ENCODE results near the gene ACTL10.

Gene ACTL10

GRCh38 chr20:33704197-33704924 is 37.6 kb downstream of the ACTL10 start:
- Mint-ChIP-seq H3K27me3 (no peaks in the 10 kb centered on the region), H3K9me3 (no peaks in the 10 kb centered on the region), H3K4me3 (no peak overlapping the region), H3K27ac (no peak overlapping the region), H3K4me1 (peaks cover 2% of the 10 kb centered on the region)
- ATAC-seq (no peak), DNase-seq (no peak)

GRCh38 chr20:33707668-33708067 is 40.9 kb downstream of the ACTL10 start:
- Mint-ChIP-seq H3K9me3 (no peaks in the 10 kb centered on the region), H3K4me3 (no peak overlapping the region), H3K4me1 (peaks cover 19% of the 10 kb centered on the region), H3K27me3 (no peaks in the 10 kb centered on the region), H3K27ac (no peak overlapping the region)
- ATAC-seq (no peak), DNase-seq (no peak)

GRCh38 chr20:33709398-33709797 is 42.7 kb downstream of the ACTL10 start:
- H3K27me3 Mint-ChIP-seq = no peaks in the 10 kb centered on the region
- peaks cover 19% of the 10 kb centered on the region for H3K4me1 Mint-ChIP-seq
- ATAC-seq = no peak
- no peaks in the 10 kb centered on the region for H3K9me3 Mint-ChIP-seq
- H3K4me3 Mint-ChIP-seq = no peak overlapping the region
- no peak for DNase-seq
- no peak overlapping the region for H3K27ac Mint-ChIP-seq

GRCh38 chr20:33709905-33710541 is 43.3 kb downstream of the ACTL10 start:
- Mint-ChIP-seq H3K27me3 (no peaks in the 10 kb centered on the region), H3K27ac (no peak overlapping the region), H3K4me3 (no peak overlapping the region), H3K9me3 (no peaks in the 10 kb centered on the region), H3K4me1 (peaks cover 19% of the 10 kb centered on the region)
- peak; percentile 18 for ATAC-seq
- DNase-seq = no peak

- ATAC-seq = no peak
- Mint-ChIP-seq H3K27ac (no peak overlapping the region), H3K4me3 (no peak overlapping the region), H3K9me3 (no peaks in the 10 kb centered on the region), H3K4me1 (peaks cover 19% of the 10 kb centered on the region), H3K27me3 (no peaks in the 10 kb centered on the region)
- no peak for DNase-seq
Measured at GRCh38 chr20:33710681-33711445, 44.1 kb downstream of the ACTL10 start.

GRCh38 chr20:33711446-33711738 is 44.6 kb downstream of the ACTL10 start:
- Mint-ChIP-seq H3K4me1 (peaks cover 19% of the 10 kb centered on the region), H3K9me3 (no peaks in the 10 kb centered on the region), H3K4me3 (no peak overlapping the region), H3K27ac (no peak overlapping the region), H3K27me3 (no peaks in the 10 kb centered on the region)
- DNase-seq (no peak), ATAC-seq (no peak)

GRCh38 chr20:33713865-33714367 is 47.2 kb downstream of the ACTL10 start:
- no peak for DNase-seq
- Mint-ChIP-seq H3K9me3 (no peaks in the 10 kb centered on the region), H3K4me1 (peaks cover 25% of the 10 kb centered on the region), H3K27ac (peak overlapping the region in 1 of 2 donors; percentile 49), H3K4me3 (no peak overlapping the region), H3K27me3 (no peaks in the 10 kb centered on the region)
- ATAC-seq = no peak

- Mint-ChIP-seq H3K9me3 (no peaks in the 10 kb centered on the region), H3K4me3 (no peak overlapping the region), H3K27ac (peak overlapping the region; percentile 29 to 55), H3K4me1 (peaks cover 28% of the 10 kb centered on the region), H3K27me3 (no peaks in the 10 kb centered on the region)
- ATAC-seq (no peak), DNase-seq (no peak)
Measured at GRCh38 chr20:33716498-33716897, 49.8 kb downstream of the ACTL10 start.
